C4-2B (cell line): ENCODE results near the gene TRIM62.

Experiments used
- ZFX ChIP-seq: fragments of 450-650 bp; IDR thresholded peaks from 2 replicates; pipeline ENCODE4 v1.6.1; 2017
- TF ChIP-seq, protein P1 (sequence below): fragments of 450-650 bp; conservative IDR thresholded peaks from 2 replicates; pipeline ENCODE4 v1.5.1; 2017; ENCODE audit warnings: mild to moderate bottlenecking

DNA sequence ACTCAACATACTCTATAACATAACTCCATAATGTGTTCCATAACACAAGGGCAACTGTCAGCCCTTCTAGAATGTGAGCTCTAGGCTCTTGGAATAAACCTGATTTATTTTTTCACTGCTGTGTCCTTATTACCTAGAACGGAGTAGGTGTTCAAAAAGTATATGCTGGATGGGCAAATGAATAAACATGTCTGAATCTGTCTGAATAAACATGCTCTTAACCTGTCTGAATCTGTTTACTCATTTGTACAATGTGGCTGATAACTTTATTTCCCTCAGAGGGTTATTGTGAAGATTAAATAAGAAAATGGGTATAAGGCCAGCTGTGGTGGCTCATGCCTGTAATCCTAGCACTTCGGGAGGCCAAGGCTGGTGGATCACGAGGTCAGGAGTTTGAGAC is 58.6 kb downstream of the TRIM62 start:
- TF ChIP-seq, protein P1, sequence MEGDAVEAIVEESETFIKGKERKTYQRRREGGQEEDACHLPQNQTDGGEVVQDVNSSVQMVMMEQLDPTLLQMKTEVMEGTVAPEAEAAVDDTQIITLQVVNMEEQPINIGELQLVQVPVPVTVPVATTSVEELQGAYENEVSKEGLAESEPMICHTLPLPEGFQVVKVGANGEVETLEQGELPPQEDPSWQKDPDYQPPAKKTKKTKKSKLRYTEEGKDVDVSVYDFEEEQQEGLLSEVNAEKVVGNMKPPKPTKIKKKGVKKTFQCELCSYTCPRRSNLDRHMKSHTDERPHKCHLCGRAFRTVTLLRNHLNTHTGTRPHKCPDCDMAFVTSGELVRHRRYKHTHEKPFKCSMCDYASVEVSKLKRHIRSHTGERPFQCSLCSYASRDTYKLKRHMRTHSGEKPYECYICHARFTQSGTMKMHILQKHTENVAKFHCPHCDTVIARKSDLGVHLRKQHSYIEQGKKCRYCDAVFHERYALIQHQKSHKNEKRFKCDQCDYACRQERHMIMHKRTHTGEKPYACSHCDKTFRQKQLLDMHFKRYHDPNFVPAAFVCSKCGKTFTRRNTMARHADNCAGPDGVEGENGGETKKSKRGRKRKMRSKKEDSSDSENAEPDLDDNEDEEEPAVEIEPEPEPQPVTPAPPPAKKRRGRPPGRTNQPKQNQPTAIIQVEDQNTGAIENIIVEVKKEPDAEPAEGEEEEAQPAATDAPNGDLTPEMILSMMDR: no peak
- no peak for TF ChIP-seq ZFX
